Endothelial cell of umbilical vein (primary cell): ENCODE measurements around the gene NRG3. TPM values are rescaled to one million over a fixed set of nuclear protein-coding genes. Genes with fewer than 3 reads are reported as not detected.

Source experiments
- BruUV-seq: library from RNA; stranded (reverse); fragments of 400-500 nt; replicated peaks from 2 replicates; lab custom pipeline; 2021; lab: Mats Ljungman, UMichigan
- CTCF ChIA-PET: fragments of 300-600, 350-600 bp; sonication (Branson Sonifier 250); formaldehyde crosslinking; loops from one replicate; lab custom pipeline; 2021; ENCODE audit warnings: antibody characterized with exemption, inconsistent platforms; lab: Charles Lee
- POLR2A ChIA-PET: fragments of 300-600, 350-600 bp; sonication (Branson Sonifier 250); formaldehyde crosslinking; loops from one replicate; lab custom pipeline; 2021; ENCODE audit warnings: antibody characterized with exemption, inconsistent platforms; lab: Charles Lee
- DNase-seq: peaks from one replicate; pipeline ENCODE4 v3.0.0-alpha.2; 2011; ENCODE audit warnings: low read depth, low spot score
- FAIRE-seq: peaks from 2 replicates; lab custom pipeline; 2011; peaks lifted over from hg19 to GRCh38; lab: Jason Lieb, UNC
- H2AFZ ChIP-seq: 2 replicates; pipeline ENCODE4 v1.6.0; 2012; ENCODE audit warnings: low read depth, low read length, control low read depth, inconsistent platforms
- H3K27ac ChIP-seq: 2 replicates; pipeline ENCODE4 v1.5.1; 2011; ENCODE audit warnings: low read depth, mild to moderate bottlenecking, control low read depth, low read length, moderate library complexity; ENCODE audit not compliant: insufficient read depth
- H3K27me3 ChIP-seq, 2 experiments: 2 replicates each; pipeline versions ENCODE4 v1.6.0 to v1.6.1; 2011; ENCODE audit warnings: low read length in 2 of 2, mixed read lengths in 1 of 2; ENCODE audit not compliant: control insufficient read depth in 2 of 2, insufficient read depth in 2 of 2
- H3K36me3 ChIP-seq, 2 experiments: 2 replicates in 1 of 2; 3 replicates in 1 of 2; pipeline ENCODE4 v1.5.1; 2011; ENCODE audit warnings: low read length in 2 of 2, mild to moderate bottlenecking in 1 of 2, moderate library complexity in 1 of 2; ENCODE audit not compliant: control insufficient read depth in 2 of 2, insufficient read depth in 2 of 2; ENCODE audit errors: extremely low read depth in 1 of 2
- H3K4me1 ChIP-seq: 3 replicates; pipeline ENCODE4 v1.5.1; 2011; ENCODE audit warnings: mild to moderate bottlenecking, low read length; ENCODE audit not compliant: control insufficient read depth, insufficient read depth; ENCODE audit errors: extremely low read depth
- H3K4me2 ChIP-seq: 2 replicates; pipeline ENCODE4 v1.6.1; 2011; ENCODE audit warnings: low read length, control low read depth, mixed read lengths; ENCODE audit not compliant: insufficient read depth
- H3K4me3 ChIP-seq, 3 experiments: fragments of 200-600 bp in 1 of 3; sonication (generic), shearing (Covaris generic) in 1 of 3; replicated peaks in 1 of 3; 2 replicates each; pipeline ENCODE4 v1.5.1; 2011 to 2016; ENCODE audit warnings: control low read depth in 3 of 3, low read length in 3 of 3, mild to moderate bottlenecking in 2 of 3, inconsistent platforms in 1 of 3, low read depth in 1 of 3, moderate library complexity in 1 of 3; ENCODE audit not compliant: insufficient read depth in 1 of 3
- H3K79me2 ChIP-seq: 2 replicates; pipeline ENCODE4 v1.6.0; 2012; ENCODE audit warnings: low read length, inconsistent platforms; ENCODE audit not compliant: control insufficient read depth, insufficient read depth
- H3K9ac ChIP-seq: replicated peaks from 2 replicates; pipeline ENCODE3; 2011; ENCODE audit warnings: low read length, control low read depth; ENCODE audit not compliant: insufficient read depth; ENCODE audit errors: extremely low read depth
- H3K9me1 ChIP-seq: replicated peaks from 3 replicates; pipeline ENCODE4 v1.6.0; 2011; ENCODE audit warnings: mild to moderate bottlenecking, low read length; ENCODE audit not compliant: control insufficient read depth, insufficient read depth; ENCODE audit errors: extremely low read depth
- H3K9me3 ChIP-seq: replicated peaks from 2 replicates; pipeline ENCODE4 v1.5.1; 2012; ENCODE audit warnings: low read length, inconsistent platforms; ENCODE audit not compliant: control insufficient read depth, insufficient read depth
- H4K20me1 ChIP-seq: replicated peaks from 2 replicates; pipeline ENCODE3; 2011; ENCODE audit warnings: mild to moderate bottlenecking, low read length; ENCODE audit not compliant: control insufficient read depth, insufficient read depth; ENCODE audit errors: extremely low read depth
- EZH2 ChIP-seq: IDR thresholded peaks from 2 replicates; pipeline ENCODE4 v1.6.1; 2012; ENCODE audit warnings: borderline replicate concordance, low read depth, mild to moderate bottlenecking, moderate library complexity, low read length, inconsistent platforms; ENCODE audit not compliant: severe bottlenecking
- FOS ChIP-seq: IDR thresholded peaks from 2 replicates; pipeline ENCODE4 v1.6.1; 2011; ENCODE audit warnings: mild to moderate bottlenecking, low read length, moderate library complexity, borderline replicate concordance; ENCODE audit not compliant: insufficient read depth
- GATA2 ChIP-seq: IDR thresholded peaks from 2 replicates; pipeline ENCODE4 v1.7.0; 2011; ENCODE audit warnings: low read depth, mild to moderate bottlenecking, moderate library complexity, mixed read lengths, low read length; ENCODE audit not compliant: insufficient read length, insufficient read depth
- JUN ChIP-seq: IDR thresholded peaks from 2 replicates; pipeline ENCODE4 v1.6.1; 2011; ENCODE audit warnings: borderline replicate concordance, low read depth; ENCODE audit not compliant: insufficient read length, insufficient read depth
- MAX ChIP-seq: IDR thresholded peaks from 2 replicates; pipeline ENCODE4 v1.6.1; 2011; ENCODE audit not compliant: insufficient read depth, insufficient read length
- MYC ChIP-seq: IDR thresholded peaks from one replicate; pipeline ENCODE4 v1.6.1; 2011; ENCODE audit warnings: mild to moderate bottlenecking, low read depth, low read length
- POLR2A ChIP-seq: IDR thresholded peaks from 2 replicates; pipeline ENCODE4 v1.6.1; 2012; ENCODE audit warnings: low read depth, mild to moderate bottlenecking, control low read depth, low read length
- POLR2AphosphoS5 ChIP-seq: IDR thresholded peaks from 2 replicates; pipeline ENCODE4 v1.6.1; 2012; ENCODE audit warnings: low read depth, mild to moderate bottlenecking, control low read depth, low read length, moderate library complexity; ENCODE audit not compliant: insufficient read depth
- dilution Hi-C: fragments of 300-500 bp; cut with MboI; formaldehyde crosslinking; loops from one replicate; pipeline ENCODE4 v1.15.0; 2019; ENCODE audit warnings: low sequenced_read_pairs; ENCODE audit not compliant: extremely low pct_ligation_motif_present
- intact Hi-C: fragments of 100-400 bp; cut with micrococcal nuclease; formaldehyde crosslinking; loops from one replicate; pipeline ENCODE4 v1.10.0; 2022
- polyA plus RNA-seq, 4 experiments: library from polyadenylated mRNA; depleted of rRNA in 3 of 4; stranded (reverse) in 3 of 4; unstranded in 1 of 4; fragments of >200 nt; gene quantifications; 2 replicates each; pipeline versions ENCODE4 v1.2.1 to v1.2.3, GENCODE V29; 2011 to 2012; ENCODE audit warnings: missing spikeins in 1 of 4
- total RNA-seq: library from RNA; stranded (reverse); gene quantifications from 2 replicates; pipeline ENCODE4 v1.2.3, GENCODE V29; 2021
- TF ChIP-seq, protein P1 (sequence below), 2 donors: IDR thresholded peaks; 1 replicate in 1 of 2; 2 replicates in 1 of 2; pipeline ENCODE4 v1.5.1; 2011; ENCODE audit warnings: low read length in 2 of 2, mild to moderate bottlenecking in 2 of 2, moderate library complexity in 2 of 2, control low read depth in 1 of 2, inconsistent platforms in 1 of 2, low read depth in 1 of 2; ENCODE audit not compliant: insufficient read depth in 1 of 2; ENCODE audit errors: extremely low read depth in 1 of 2

NRG3 gene
- total and polyA plus RNA-seq, 2 donors (not counting 3 experiments of a cell fraction or from before 2014, with no cell fraction given): 1.9 to 3.9 TPM

GRCh38 chr10:82908096-82908495 lies 1033.1 kb downstream of the NRG3 start:
- H2AFZ ChIP-seq: no peak overlapping the region
- H3K4me3 ChIP-seq: no peak overlapping the region
- no peak overlapping the region for H3K4me2 ChIP-seq
- no peaks in the 10 kb centered on the region for H3K9me1 ChIP-seq
- H3K27me3 ChIP-seq: no peaks in the 10 kb centered on the region
- POLR2A ChIA-PET: no interaction called here
- FAIRE-seq: no peak
- H3K9me3 ChIP-seq: no peaks in the 10 kb centered on the region
- no peaks in the 10 kb centered on the region for H4K20me1 ChIP-seq
- intact Hi-C loops: no loop called here
- no peaks in the 10 kb centered on the region for H3K36me3 ChIP-seq
- H3K79me2 ChIP-seq: no peaks in the 10 kb centered on the region
- dilution Hi-C loops: no loop called here
- TF ChIP-seq JUN (no peak), FOS (no peak), GATA2 (no peak), EZH2 (no peak)
- CTCF ChIA-PET: no interaction called here
- no peak for DNase-seq
- no peak overlapping the region for H3K9ac ChIP-seq
- BruUV-seq: no TSS peak
- no peaks in the 10 kb centered on the region for H3K4me1 ChIP-seq
- no peak overlapping the region for H3K27ac ChIP-seq

DNA sequence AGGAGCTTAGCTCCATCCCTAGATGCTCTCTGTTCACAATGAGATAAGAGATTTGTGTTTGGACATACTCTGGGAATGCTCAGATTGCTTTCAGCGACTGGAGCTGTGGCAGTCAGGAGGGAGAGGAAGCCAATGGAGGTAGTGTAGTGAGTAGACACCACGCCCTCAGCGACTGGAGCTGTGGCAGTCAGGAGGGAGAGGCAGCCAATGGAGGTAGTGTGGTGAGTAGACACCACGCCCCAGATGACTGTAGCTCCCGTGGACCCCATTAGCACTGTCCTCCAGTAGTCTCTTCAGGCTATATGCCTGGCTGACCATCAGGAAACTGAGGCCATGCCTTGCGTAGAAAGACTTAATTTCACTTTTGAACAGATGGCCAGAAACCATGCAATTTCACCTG lies 1033.8 kb downstream of the NRG3 start:
- intact Hi-C loops (no loop called here), dilution Hi-C loops (no loop called here)
- DNase-seq: no peak
- Histone ChIP-seq H3K4me3 (no peak overlapping the region), H3K9ac (no peak overlapping the region), H4K20me1 (no peaks in the 10 kb centered on the region), H3K4me1 (no peaks in the 10 kb centered on the region), H3K79me2 (no peaks in the 10 kb centered on the region), H2AFZ (no peak overlapping the region), H3K9me3 (no peaks in the 10 kb centered on the region), H3K9me1 (no peaks in the 10 kb centered on the region), H3K27ac (no peak overlapping the region), H3K4me2 (no peak overlapping the region), H3K27me3 (no peaks in the 10 kb centered on the region), H3K36me3 (no peaks in the 10 kb centered on the region)
- TF ChIP-seq EZH2: no peak
- TF ChIP-seq, protein P1, sequence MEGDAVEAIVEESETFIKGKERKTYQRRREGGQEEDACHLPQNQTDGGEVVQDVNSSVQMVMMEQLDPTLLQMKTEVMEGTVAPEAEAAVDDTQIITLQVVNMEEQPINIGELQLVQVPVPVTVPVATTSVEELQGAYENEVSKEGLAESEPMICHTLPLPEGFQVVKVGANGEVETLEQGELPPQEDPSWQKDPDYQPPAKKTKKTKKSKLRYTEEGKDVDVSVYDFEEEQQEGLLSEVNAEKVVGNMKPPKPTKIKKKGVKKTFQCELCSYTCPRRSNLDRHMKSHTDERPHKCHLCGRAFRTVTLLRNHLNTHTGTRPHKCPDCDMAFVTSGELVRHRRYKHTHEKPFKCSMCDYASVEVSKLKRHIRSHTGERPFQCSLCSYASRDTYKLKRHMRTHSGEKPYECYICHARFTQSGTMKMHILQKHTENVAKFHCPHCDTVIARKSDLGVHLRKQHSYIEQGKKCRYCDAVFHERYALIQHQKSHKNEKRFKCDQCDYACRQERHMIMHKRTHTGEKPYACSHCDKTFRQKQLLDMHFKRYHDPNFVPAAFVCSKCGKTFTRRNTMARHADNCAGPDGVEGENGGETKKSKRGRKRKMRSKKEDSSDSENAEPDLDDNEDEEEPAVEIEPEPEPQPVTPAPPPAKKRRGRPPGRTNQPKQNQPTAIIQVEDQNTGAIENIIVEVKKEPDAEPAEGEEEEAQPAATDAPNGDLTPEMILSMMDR (IDR thresholded peaks at IDR 0.05; ENCODE audit: extremely low read depth in 1 of 2, insufficient read depth in 1 of 2, low read depth in 1 of 2, low read length in 2 of 2): no peak
- no peak for TF ChIP-seq POLR2A
- TF ChIP-seq MAX: no peak
- no peak for TF ChIP-seq GATA2
- TF ChIP-seq FOS: no peak
- TF ChIP-seq JUN: no peak
- TF ChIP-seq POLR2AphosphoS5: no peak
- no peak for TF ChIP-seq MYC
- FAIRE-seq: no peak
- POLR2A ChIA-PET: no interaction called here
- no TSS peak for BruUV-seq
- CTCF ChIA-PET: no interaction called here
